GM23248 (cell line): ENCODE results near the gene DCDC1. TPM values are rescaled to one million over a fixed set of nuclear protein-coding genes. Genes with fewer than 3 reads are reported as not detected.

Experiments used
- DNase-seq: peaks from one replicate; pipeline ENCODE4 v3.0.0-alpha.2; 2015
- H2AFZ ChIP-seq: fragments of 200-600 bp; sonication (generic); 2 replicates; pipeline ENCODE4 v1.6.1; 2016; ENCODE audit warnings: antibody characterized with exemption
- H3F3A ChIP-seq: fragments of 200-600 bp; sonication (generic); 2 replicates; pipeline ENCODE4 v1.6.1; 2016; ENCODE audit warnings: mild to moderate bottlenecking, antibody characterized with exemption, mixed run types; ENCODE audit not compliant: insufficient read depth
- H3K27ac ChIP-seq: fragments of 200-600 bp; sonication (generic); 2 replicates; pipeline ENCODE4 v1.5.1; 2016; ENCODE audit warnings: mild to moderate bottlenecking
- H3K27me3 ChIP-seq: fragments of 200-600 bp; sonication (generic); replicated peaks from 2 replicates; pipeline ENCODE4 v1.6.1; 2016; ENCODE audit warnings: mild to moderate bottlenecking; ENCODE audit not compliant: insufficient read depth
- H3K36me3 ChIP-seq: fragments of 200-600 bp; sonication (generic); 2 replicates; pipeline ENCODE4 v1.6.1; 2016; ENCODE audit warnings: low read depth, mild to moderate bottlenecking
- H3K4me1 ChIP-seq: fragments of 200-600 bp; sonication (generic); 2 replicates; pipeline ENCODE4 v1.6.1; 2016; ENCODE audit warnings: mild to moderate bottlenecking; ENCODE audit not compliant: insufficient read depth
- H3K4me2 ChIP-seq: fragments of 200-600 bp; sonication (generic); one replicate; pipeline ENCODE4 v1.6.1; 2016; ENCODE audit warnings: mild to moderate bottlenecking; ENCODE audit not compliant: unreplicated experiment
- H3K4me3 ChIP-seq: fragments of 200-600 bp; sonication (generic); 2 replicates; pipeline ENCODE4 v1.5.1; 2016; ENCODE audit warnings: mild to moderate bottlenecking
- H3K79me2 ChIP-seq: fragments of 200-600 bp; sonication (generic); 2 replicates; pipeline ENCODE4 v1.6.1; 2016; ENCODE audit warnings: mild to moderate bottlenecking; ENCODE audit not compliant: insufficient read depth
- H3K9ac ChIP-seq: fragments of 200-600 bp; sonication (generic); 2 replicates; pipeline ENCODE4 v1.6.1; 2016; ENCODE audit warnings: mild to moderate bottlenecking
- H3K9me2 ChIP-seq: fragments of 200-600 bp; sonication (generic); 2 replicates; pipeline ENCODE4 v1.6.1; 2016; ENCODE audit warnings: mixed run types, mild to moderate bottlenecking, moderate library complexity; ENCODE audit not compliant: insufficient read depth
- H3K9me3 ChIP-seq: fragments of 200-600 bp; sonication (generic); one replicate; pipeline ENCODE4 v1.6.1; 2017; ENCODE audit warnings: low read depth
- H4K20me1 ChIP-seq: fragments of 200-600 bp; sonication (generic); 2 replicates; pipeline ENCODE4 v1.6.0; 2016; ENCODE audit not compliant: insufficient read depth
- EZH2 ChIP-seq: fragments of 200-600 bp; sonication (generic); IDR thresholded peaks from 2 replicates; pipeline ENCODE4 v1.6.1; 2018; ENCODE audit warnings: antibody characterized with exemption, mild to moderate bottlenecking; ENCODE audit not compliant: insufficient read depth, poor library complexity, severe bottlenecking
- EZH2phosphoT487 ChIP-seq: fragments of 200-600 bp; sonication (generic); IDR thresholded peaks from 2 replicates; pipeline ENCODE4 v1.6.1; 2018; ENCODE audit warnings: antibody characterized with exemption, moderate library complexity, mild to moderate bottlenecking, low read depth; ENCODE audit not compliant: insufficient read depth
- WGBS, 2 experiments: methylation state at CpG; one replicate each; pipeline ENCODE4 v1.1.6; 2015 to 2017; ENCODE audit warnings: low lambda C conversion rate in 2 of 2, low coverage in 1 of 2; ENCODE audit errors: missing lambda C conversion rate in 2 of 2; 5-methylcytosine and 5-hydroxymethylcytosine counted together
- in situ Hi-C: fragments of 300-500 bp; cut with MboI; formaldehyde crosslinking; loops from 2 replicates; pipeline ENCODE4 v1.15.0; 2020
- polyA plus RNA-seq: library from polyadenylated mRNA; unstranded; fragments of >200 nt; fragmentation: Nextera tagmentation; extraction: Ambion mirVana; gene quantifications from 2 replicates; pipeline ENCODE4 v1.2.1, GENCODE V29; 2016
- total RNA-seq: library from RNA; depleted of rRNA; stranded (reverse); fragments of >200 nt; shearing (Covaris generic); gene quantifications from 2 replicates; pipeline ENCODE4 v1.2.3, GENCODE V29; 2014; rRNA removed

The DCDC1 gene, protein sequence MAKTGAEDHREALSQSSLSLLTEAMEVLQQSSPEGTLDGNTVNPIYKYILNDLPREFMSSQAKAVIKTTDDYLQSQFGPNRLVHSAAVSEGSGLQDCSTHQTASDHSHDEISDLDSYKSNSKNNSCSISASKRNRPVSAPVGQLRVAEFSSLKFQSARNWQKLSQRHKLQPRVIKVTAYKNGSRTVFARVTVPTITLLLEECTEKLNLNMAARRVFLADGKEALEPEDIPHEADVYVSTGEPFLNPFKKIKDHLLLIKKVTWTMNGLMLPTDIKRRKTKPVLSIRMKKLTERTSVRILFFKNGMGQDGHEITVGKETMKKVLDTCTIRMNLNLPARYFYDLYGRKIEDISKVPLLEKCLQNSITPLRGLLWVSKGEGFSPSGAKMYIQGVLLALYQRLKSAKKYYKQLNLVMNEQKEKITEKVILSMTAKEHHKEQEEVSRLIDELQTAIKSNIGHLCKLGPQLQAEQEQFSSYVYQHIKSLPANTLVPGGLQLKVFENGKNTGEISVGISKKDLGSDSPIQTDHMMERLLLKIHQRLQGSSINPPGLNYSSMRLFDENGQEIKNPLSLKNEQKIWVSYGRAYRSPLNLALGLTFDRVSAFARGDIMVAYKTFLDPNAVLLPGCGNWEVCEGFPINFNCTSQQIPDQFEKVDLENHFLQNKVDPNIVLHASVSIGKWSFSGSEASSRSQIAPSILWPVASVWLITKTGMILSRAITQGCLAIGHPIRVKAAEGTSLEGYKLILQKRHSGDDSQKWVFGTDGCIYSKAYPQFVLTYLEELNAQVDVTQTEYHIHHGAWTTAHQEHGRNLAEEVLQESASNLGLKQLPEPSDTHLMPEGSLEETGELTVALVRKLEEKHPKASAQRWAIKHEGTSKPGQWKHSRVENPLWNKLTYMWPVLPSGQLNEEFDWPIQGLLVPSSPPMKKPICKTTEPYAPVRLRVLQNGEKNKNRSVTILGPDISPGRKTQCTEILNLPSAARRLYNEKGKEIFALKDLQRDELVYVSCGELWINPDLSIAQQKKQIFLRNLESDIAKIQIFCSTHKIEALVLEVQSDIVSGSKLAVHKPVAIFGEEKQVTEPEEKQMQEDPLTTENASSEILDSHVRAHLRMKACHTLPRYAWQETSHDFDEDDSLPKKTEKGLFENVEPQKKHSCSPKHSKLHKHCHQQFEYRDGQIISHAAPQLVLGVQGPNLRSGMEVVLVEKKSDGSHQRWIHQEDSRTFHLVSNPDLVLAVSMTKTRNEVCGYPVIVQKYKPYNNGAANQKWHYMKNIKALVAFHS (N-terminal part only)
- total RNA-seq: not detected in 2 replicates
- polyA plus RNA-seq: not detected in 2 replicates

DNA sequence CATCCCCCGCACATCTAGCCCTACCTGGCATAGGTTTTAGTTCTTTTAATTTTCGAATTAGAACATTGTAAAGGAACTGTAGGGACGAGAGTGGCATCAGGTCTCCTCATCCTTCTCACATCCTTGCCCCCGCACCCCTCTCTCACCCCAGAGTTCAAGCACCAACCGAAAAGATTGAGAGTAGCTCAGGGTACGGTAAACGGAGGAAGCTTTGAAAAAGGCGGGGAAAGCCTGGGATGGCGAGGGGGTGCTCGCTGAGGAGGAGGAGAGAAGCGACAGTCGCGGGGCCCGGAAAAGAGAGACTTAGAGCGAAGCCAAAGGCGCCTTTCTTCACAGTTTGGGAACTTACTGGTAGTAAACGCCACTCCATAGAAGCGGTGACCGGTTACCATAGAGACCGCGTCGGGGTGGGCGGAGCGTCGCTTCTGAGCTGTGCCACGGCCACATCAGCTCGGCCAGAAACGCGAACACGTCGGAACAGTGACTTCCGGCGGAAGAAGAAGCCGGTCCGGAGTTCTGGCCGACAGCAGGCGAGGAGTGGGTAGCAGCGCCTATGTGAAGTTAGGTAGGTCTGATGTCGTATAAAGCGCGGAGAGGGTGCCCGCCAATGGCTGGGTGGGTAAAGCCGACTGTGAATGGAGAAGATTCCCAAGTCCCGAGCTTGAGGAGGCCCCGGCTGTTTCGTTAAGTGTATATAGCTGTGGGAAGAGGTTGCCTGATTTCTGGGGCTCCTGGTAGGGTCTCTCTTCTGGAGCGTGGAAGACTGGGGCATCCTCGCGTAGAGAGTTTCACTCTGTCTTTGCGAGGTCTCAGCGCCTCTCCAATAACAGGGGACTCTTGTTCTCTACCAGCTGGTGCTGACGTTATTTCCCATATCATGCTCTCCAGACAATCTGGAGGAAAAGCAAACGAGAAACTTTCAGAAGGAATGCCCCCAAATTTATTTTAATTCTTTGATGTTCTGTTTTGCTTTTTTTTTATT, at the start of gene DCDC1, which contains the start of gene DNAJC24:
DCDC1 (minus strand) TSS at position 392 of the 982 bp plus-strand sequence. CDS start 41,459 bp downstream, outside the sequence.
DNAJC24 (plus strand) TSS at position 513 of the 982 bp plus-strand sequence. CDS start 889 bp downstream, outside the sequence.
- 0 to 2% methylated on average over 53 of the region's 53 CpGs for WGBS, 2 experiments
- TF ChIP-seq EZH2phosphoT487 (no peak), EZH2 (no peak)

DNA sequence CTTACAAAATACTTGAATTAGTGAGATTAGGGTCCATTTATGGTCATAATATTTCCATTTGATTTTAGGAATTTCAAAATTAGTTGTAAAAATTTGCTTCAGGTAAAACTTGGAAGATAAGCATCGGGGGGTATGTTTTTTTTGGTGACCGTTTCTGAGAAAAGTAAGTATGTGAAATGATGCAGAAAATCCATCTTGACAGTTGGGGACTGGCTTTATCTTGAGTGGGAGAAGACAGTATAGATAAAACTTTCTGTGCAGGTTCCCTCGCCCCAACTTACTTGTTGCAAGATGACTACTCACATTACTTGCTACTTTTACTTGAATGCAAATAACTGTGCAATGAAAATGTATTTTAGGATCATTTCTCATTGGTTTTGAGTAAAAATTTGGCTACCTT, 49.6 kb upstream of the DCDC1 start:
- in situ Hi-C loops: no loop called here
- Histone ChIP-seq H3K9ac (no peak overlapping the region), H3K9me3 (no peaks in the 10 kb centered on the region), H3K36me3 (no peaks in the 10 kb centered on the region), H3K27ac (no peak overlapping the region), H3K4me1 (no peaks in the 10 kb centered on the region), H3K4me3 (no peak overlapping the region), H3K9me2 (no peaks in the 10 kb centered on the region), H2AFZ (no peak overlapping the region), H4K20me1 (no peaks in the 10 kb centered on the region), H3K27me3 (no peaks in the 10 kb centered on the region), H3K79me2 (no peaks in the 10 kb centered on the region), H3F3A (no peaks in the 10 kb centered on the region), H3K4me2 (no peak overlapping the region)
- WGBS, 2 experiments: 57 to 65% methylated on average over 3 of the region's 3 CpGs
- TF ChIP-seq EZH2phosphoT487: no peak
- no peak for DNase-seq

More for the DNA sequence above, at the start of gene DCDC1, which contains the start of gene DNAJC24:
- H3K4me2 ChIP-seq: peak within 1 kb of the TSS; percentile 98
- no peaks in the 10 kb centered on the region for H3K36me3 ChIP-seq
- H4K20me1 ChIP-seq: no peaks in the 10 kb centered on the region
- H3K27me3 ChIP-seq: no peaks in the 10 kb centered on the region
- peak within 1 kb of the TSS; percentile 100 for H2AFZ ChIP-seq
- H3F3A ChIP-seq: no peaks in the 10 kb centered on the region
- no peaks in the 10 kb centered on the region for H3K9me2 ChIP-seq
- in situ Hi-C loops: no loop called here
- peaks cover 6% of the 10 kb centered on the region; the same call in 1 of the 2 replicates for H3K4me1 ChIP-seq
- H3K27ac ChIP-seq: peak within 1 kb of the TSS; percentile 66
- H3K4me3 ChIP-seq: peak within 1 kb of the TSS; percentile 99
- no peaks in the 10 kb centered on the region for H3K9me3 ChIP-seq
- peaks cover 38% of the 10 kb centered on the region for H3K79me2 ChIP-seq
- peak within 1 kb of the TSS; percentile 93 for H3K9ac ChIP-seq
- DNase-seq: peak; percentile 97

DNA sequence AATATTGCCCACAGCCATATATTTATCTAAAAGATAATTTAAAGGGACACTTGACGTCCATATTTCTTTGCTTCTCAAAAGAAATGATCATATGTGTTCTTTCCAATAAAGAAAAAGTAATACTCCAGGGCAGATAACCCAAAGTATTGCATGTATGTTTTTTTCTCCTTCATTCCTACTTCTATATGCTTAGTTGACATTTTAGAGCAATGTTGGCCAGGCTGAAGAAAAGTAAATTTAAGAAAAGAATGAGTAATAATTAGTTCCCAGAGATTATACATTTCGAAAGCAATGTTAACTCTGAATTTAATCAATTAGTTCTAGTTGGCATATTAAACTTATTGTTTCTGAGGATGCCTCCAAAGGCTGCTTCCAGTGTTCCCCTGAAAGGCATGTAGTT, 48.3 kb upstream of the DCDC1 start:
- Histone ChIP-seq H3K9me2 (no peaks in the 10 kb centered on the region), H4K20me1 (no peaks in the 10 kb centered on the region), H3K4me2 (no peak overlapping the region), H3K27ac (no peak overlapping the region), H3K9me3 (no peaks in the 10 kb centered on the region), H3F3A (no peaks in the 10 kb centered on the region; the same call in 1 of the 2 replicates), H3K4me1 (peaks cover 1% of the 10 kb centered on the region; the same call in 1 of the 2 replicates), H2AFZ (no peak overlapping the region), H3K9ac (no peak overlapping the region), H3K36me3 (no peaks in the 10 kb centered on the region), H3K79me2 (no peaks in the 10 kb centered on the region), H3K4me3 (no peak overlapping the region), H3K27me3 (no peaks in the 10 kb centered on the region)
- WGBS, 2 experiments: 97 to 98% methylated on average over 2 of the region's 2 CpGs
- in situ Hi-C loops: no loop called here
- DNase-seq: no peak
- no peak for TF ChIP-seq EZH2phosphoT487
- no peak for TF ChIP-seq EZH2
